ENCODE data around the gene ZCCHC2.

Gene ZCCHC2

GRCh38 chr18:62586151-62586774, 63.4 kb downstream of the ZCCHC2 start:
- peak; percentile 20 for DNase-seq (ENCODE audit: extremely low read depth, low read depth)
- TF ChIP-seq CTCF (IDR thresholded peaks at IDR 0.05; ENCODE audit: low read depth, low read length, missing control alignments), result peak; percentile 94
- H3K4me3 ChIP-seq (replicated peaks; ENCODE audit: low read depth, low read length), result no peak overlapping the region

GRCh38 chr18:62586781-62587487, 64.1 kb downstream of the ZCCHC2 start:
- no peak overlapping the region for H3K4me3 ChIP-seq (replicated peaks; ENCODE audit: low read depth, low read length)
- TF ChIP-seq CTCF (IDR thresholded peaks at IDR 0.05; ENCODE audit: low read depth, low read length, missing control alignments), result no peak
- no peak for DNase-seq (ENCODE audit: extremely low read depth, low read depth)

- no peak for TF ChIP-seq CTCF (IDR thresholded peaks at IDR 0.05; ENCODE audit: low read depth, low read length, missing control alignments)
- no peak for DNase-seq (ENCODE audit: extremely low read depth, low read depth)
- no peak overlapping the region for H3K4me3 ChIP-seq (replicated peaks; ENCODE audit: low read depth, low read length)
These were observed 64.9 kb downstream of the ZCCHC2 start for GRCh38 chr18:62587689-62588088.

GRCh38 chr18:62588217-62588616, 65.4 kb downstream of the ZCCHC2 start:
- TF ChIP-seq CTCF (IDR thresholded peaks at IDR 0.05; ENCODE audit: low read depth, low read length, missing control alignments), result no peak
- DNase-seq (ENCODE audit: extremely low read depth, low read depth), result no peak
- H3K4me3 ChIP-seq (replicated peaks; ENCODE audit: low read depth, low read length), result no peak overlapping the region

- DNase-seq (ENCODE audit: extremely low read depth, low read depth), result no peak
- H3K4me3 ChIP-seq (replicated peaks; ENCODE audit: low read depth, low read length), result no peak overlapping the region
- TF ChIP-seq CTCF (IDR thresholded peaks at IDR 0.05; ENCODE audit: low read depth, low read length, missing control alignments), result no peak
These were observed 68.2 kb downstream of the ZCCHC2 start for GRCh38 chr18:62590799-62591590.

GRCh38 chr18:62596145-62597005, 73.5 kb downstream of the ZCCHC2 start:
- H3K4me3 ChIP-seq (replicated peaks; ENCODE audit: low read depth, low read length), result peak overlapping the region; percentile 37

More at GRCh38 chr18:62596145-62597005, 73.5 kb downstream of the ZCCHC2 start:
- no peak for DNase-seq (ENCODE audit: extremely low read depth, low read depth)
- TF ChIP-seq CTCF (IDR thresholded peaks at IDR 0.05; ENCODE audit: low read depth, low read length, missing control alignments), result no peak
